PC-3 (cell line): Measurements from ENCODE around the gene SIAH2. TPM values are rescaled to one million over a fixed set of nuclear protein-coding genes. Genes with fewer than 3 reads are reported as not detected.

Experiments
- ATAC-seq: fragments of 200-7000 bp; cut with Tn5 transposase; 2 replicates; pipeline ENCODE4 v1.9.1; 2020; ENCODE audit warnings: mild to moderate bottlenecking, moderate library complexity
- BruUV-seq: library from RNA; stranded (reverse); fragments of 400-500 nt; replicated peaks from 2 replicates; lab custom pipeline; 2021; lab: Mats Ljungman, UMichigan
- CTCF ChIA-PET: fragments of 300-600 bp; sonication (Branson Sonifier 250); formaldehyde crosslinking; loops from one replicate; lab custom pipeline; 2022; ENCODE audit warnings: antibody characterized with exemption; lab: Charles Lee
- POLR2A ChIA-PET: fragments of 300-600 bp; sonication (Branson Sonifier 250); formaldehyde crosslinking; loops from one replicate; lab custom pipeline; 2022; ENCODE audit warnings: antibody characterized with exemption; ENCODE audit not compliant: unreplicated experiment; lab: Charles Lee
- DNase-seq: peaks from one replicate; pipeline ENCODE4 v3.0.0-alpha.2; 2015
- H2AFZ ChIP-seq: fragments of 300-600 bp; sonication (generic); 2 replicates; pipeline ENCODE4 v1.6.0; 2016; ENCODE audit warnings: antibody characterized with exemption, low read length
- H3F3A ChIP-seq: fragments of 300-600 bp; sonication (generic); one replicate; pipeline ENCODE4 v1.6.0; 2017; ENCODE audit warnings: antibody characterized with exemption, low read length, control low read depth, mild to moderate bottlenecking; ENCODE audit not compliant: unreplicated experiment
- H3K27ac ChIP-seq: fragments of 300-600 bp; sonication (generic); 2 replicates; pipeline ENCODE4 v1.5.1; 2016; ENCODE audit warnings: mild to moderate bottlenecking, low read length
- H3K27me3 ChIP-seq: fragments of 300-600 bp; sonication (generic); 2 replicates; pipeline ENCODE4 v1.6.1; 2016; ENCODE audit warnings: low read length, mixed read lengths
- H3K36me3 ChIP-seq: fragments of 300-600 bp; sonication (generic); 2 replicates; pipeline ENCODE4 v1.6.1; 2016; ENCODE audit warnings: low read depth, mixed run types, low read length, mixed read lengths
- H3K4me1 ChIP-seq: fragments of 300-600 bp; sonication (generic); 2 replicates; pipeline ENCODE4 v1.5.1; 2016; ENCODE audit warnings: low read length; ENCODE audit not compliant: insufficient read depth
- H3K4me2 ChIP-seq: fragments of 300-600 bp; sonication (generic); 2 replicates; pipeline ENCODE4 v1.6.0; 2016; ENCODE audit warnings: low read length
- H3K4me3 ChIP-seq: fragments of 300-600 bp; sonication (generic); 2 replicates; pipeline ENCODE4 v1.5.1; 2016; ENCODE audit warnings: mild to moderate bottlenecking, low read length, mixed read lengths
- H3K79me2 ChIP-seq: fragments of 300-600 bp; sonication (generic); 2 replicates; pipeline ENCODE4 v1.6.1; 2017; ENCODE audit warnings: low read length, mixed read lengths
- H3K9ac ChIP-seq: fragments of 300-600 bp; sonication (generic); 2 replicates; pipeline ENCODE4 v1.6.0; 2016; ENCODE audit warnings: mild to moderate bottlenecking, low read length
- H3K9me2 ChIP-seq: fragments of 300-600 bp; sonication (generic); replicated peaks from 2 replicates; pipeline ENCODE4 v1.6.1; 2016; ENCODE audit warnings: mixed run types, low read length, mixed read lengths
- H3K9me3 ChIP-seq: fragments of 300-600 bp; sonication (generic); 2 replicates; pipeline ENCODE4 v1.6.1; 2016; ENCODE audit warnings: low read length, mixed read lengths
- H4K20me1 ChIP-seq: fragments of 300-600 bp; sonication (generic); 2 replicates; pipeline ENCODE4 v1.6.1; 2016; ENCODE audit warnings: low read length, mixed read lengths
- CTCF ChIP-seq: fragments of 300-600 bp; sonication (generic); conservative IDR thresholded peaks from 2 replicates; pipeline ENCODE4 v1.5.1; 2017; ENCODE audit warnings: antibody characterized with exemption, low read depth, mild to moderate bottlenecking, low read length
- EZH2 ChIP-seq: fragments of 300-600 bp; sonication (generic); IDR thresholded peaks from one replicate; pipeline ENCODE4 v1.6.1; 2017; ENCODE audit warnings: antibody characterized with exemption, mild to moderate bottlenecking, low read length; ENCODE audit not compliant: unreplicated experiment
- EZH2phosphoT487 ChIP-seq: fragments of 300-600 bp; sonication (generic); IDR thresholded peaks from 2 replicates; pipeline ENCODE4 v1.6.1; 2018; ENCODE audit warnings: mild to moderate bottlenecking, antibody characterized with exemption, low read length, borderline replicate concordance
- intact Hi-C: fragments of 100-400 bp; cut with micrococcal nuclease; formaldehyde crosslinking; loops from 2 replicates; pipeline ENCODE4 v1.9.0; 2023
- total RNA-seq: library from RNA; depleted of rRNA; stranded (reverse); fragments of >200 nt; gene quantifications from 2 replicates; pipeline ENCODE4 v1.2.3, GENCODE V29; 2014

The SIAH2 gene
- total RNA-seq, 1 experiment from 2014 or later, result 37.8 TPM

- Histone ChIP-seq H3K4me1 (peaks cover 48% of the 10 kb centered on the region), H2AFZ (no peak overlapping the region), H3K4me3 (no peak overlapping the region), H3K9me3 (no peaks in the 10 kb centered on the region), H3K9me2 (no peaks in the 10 kb centered on the region), H3K4me2 (no peak overlapping the region), H3K36me3 (no peaks in the 10 kb centered on the region), H3F3A (no peaks in the 10 kb centered on the region), H4K20me1 (0 out of 2 replicates have a peak, but pooled peaks cover 19% of the 10 kb centered on the region), H3K9ac (no peak overlapping the region), H3K27ac (no peak overlapping the region), H3K27me3 (no peaks in the 10 kb centered on the region), H3K79me2 (peaks cover 97% of the 10 kb centered on the region)
- no TSS peak for BruUV-seq
- intact Hi-C loops, result no loop called here
- no peak for TF ChIP-seq EZH2phosphoT487
- TF ChIP-seq EZH2, result no peak
- TF ChIP-seq CTCF, result no peak
- no peak for ATAC-seq
- POLR2A ChIA-PET, result no interaction called here
- DNase-seq, result peak; percentile 11
- CTCF ChIA-PET, result no interaction called here
Measured at GRCh38 chr3:150747886-150748683, 14.9 kb downstream of the SIAH2 start.

GRCh38 chr3:150746791-150747590, 16.0 kb downstream of the SIAH2 start:
- ATAC-seq (no peak), DNase-seq (no peak)
- no TSS peak for BruUV-seq
- Histone ChIP-seq H2AFZ (no peak overlapping the region), H3K79me2 (peaks cover 97% of the 10 kb centered on the region), H3K9me2 (no peaks in the 10 kb centered on the region), H3K4me2 (no peak overlapping the region), H3K9me3 (no peaks in the 10 kb centered on the region), H3K4me1 (peaks cover 45% of the 10 kb centered on the region), H3K4me3 (no peak overlapping the region), H3F3A (no peaks in the 10 kb centered on the region), H4K20me1 (0 out of 2 replicates have a peak, but pooled peaks cover 19% of the 10 kb centered on the region), H3K9ac (no peak overlapping the region), H3K27ac (no peak overlapping the region), H3K36me3 (peaks cover 2% of the 10 kb centered on the region; the same call in 1 of the 2 replicates), H3K27me3 (no peaks in the 10 kb centered on the region)
- TF ChIP-seq EZH2phosphoT487 (no peak), CTCF (no peak), EZH2 (no peak)
- intact Hi-C loops, result no loop called here
- CTCF ChIA-PET, result no interaction called here
- POLR2A ChIA-PET, result no interaction called here
